H1 (cell line): ENCODE data around the gene ADPRHL1. TPM values are rescaled to one million over a fixed set of nuclear protein-coding genes. Genes with fewer than 3 reads are reported as not detected.
A peak's percentile ranks its signal among the peaks of the same experiment; 100 is the strongest.

ENCODE experiments used
- CTCF ChIA-PET: fragments of 300-600 bp; sonication (Branson Sonifier 250); formaldehyde crosslinking; loops from one replicate; lab custom pipeline; 2021; ENCODE audit not compliant: partially characterized antibody; lab: Charles Lee
- POLR2A ChIA-PET: fragments of 300-600 bp; sonication (Branson Sonifier 250); formaldehyde crosslinking; loops from one replicate; lab custom pipeline; 2021; ENCODE audit warnings: inconsistent platforms; ENCODE audit not compliant: partially characterized antibody; lab: Charles Lee
- DNase-seq, 2 experiments: peaks; one replicate each; pipeline versions ENCODE4 v3.0.0 to v3.0.0-alpha.2; 2010 to 2022; ENCODE audit warnings: low spot score in 2 of 2, low read depth in 1 of 2, mixed read lengths in 1 of 2
- FAIRE-seq: peaks from 2 replicates; lab custom pipeline; 2011; peaks lifted over from hg19 to GRCh38; lab: Jason Lieb, UNC
- H2AFZ ChIP-seq: 2 replicates; pipeline ENCODE4 v1.8.1; 2012; ENCODE audit warnings: low read length, inconsistent platforms
- H2AK5ac ChIP-seq: 2 replicates; pipeline ENCODE4 v1.6.1; 2013; ENCODE audit warnings: low read depth, low read length
- H2BK120ac ChIP-seq: replicated peaks from 2 replicates; pipeline ENCODE3; 2013; ENCODE audit warnings: low read depth, low read length, inconsistent platforms
- H2BK12ac ChIP-seq: 2 replicates; pipeline ENCODE4 v1.6.1; 2013; ENCODE audit warnings: low read depth, low read length
- H2BK15ac ChIP-seq: 2 replicates; pipeline ENCODE4 v1.6.1; 2013; ENCODE audit warnings: low read length
- H2BK20ac ChIP-seq: 2 replicates; pipeline ENCODE4 v1.6.1; 2013; ENCODE audit warnings: low read length
- H2BK5ac ChIP-seq: 2 replicates; pipeline ENCODE4 v1.6.1; 2013; ENCODE audit warnings: low read depth, low read length
- H3K14ac ChIP-seq: 2 replicates; pipeline ENCODE4 v1.6.1; 2013; ENCODE audit warnings: inconsistent platforms; ENCODE audit not compliant: insufficient read length
- H3K18ac ChIP-seq: 2 replicates; pipeline ENCODE4 v1.6.1; 2013; ENCODE audit warnings: low read length; ENCODE audit errors: extremely low read depth
- H3K23ac ChIP-seq: 2 replicates; pipeline ENCODE4 v1.6.1; 2013; ENCODE audit warnings: inconsistent platforms; ENCODE audit not compliant: insufficient read length
- H3K23me2 ChIP-seq: 2 replicates; pipeline ENCODE4 v1.6.1; 2013; ENCODE audit warnings: low read depth, low read length
- H3K27ac ChIP-seq: 2 replicates; pipeline ENCODE4 v1.6.1; 2011; ENCODE audit warnings: low read depth, low read length, inconsistent platforms
- H3K27me3 ChIP-seq, 4 experiments: replicated peaks in 1 of 4; 1 replicate in 1 of 4; 2 replicates in 3 of 4; pipeline versions ENCODE4 v1.6.1 to v1.8.1; 2011 to 2013; ENCODE audit warnings: low read length in 3 of 4, mild to moderate bottlenecking in 3 of 4, inconsistent platforms in 2 of 4, mixed read lengths in 2 of 4, moderate library complexity in 1 of 4; ENCODE audit not compliant: control insufficient read depth in 3 of 4, insufficient read depth in 3 of 4; ENCODE audit errors: extremely low read depth in 1 of 4
- H3K36me3 ChIP-seq, 4 experiments: 2 replicates each; pipeline versions ENCODE4 v1.6.1 to v1.8.1; 2011 to 2013; ENCODE audit warnings: mild to moderate bottlenecking in 4 of 4, low read length in 3 of 4, moderate library complexity in 2 of 4, control low read depth in 1 of 4, inconsistent platforms in 1 of 4; ENCODE audit not compliant: insufficient read depth in 4 of 4, control insufficient read depth in 2 of 4
- H3K4ac ChIP-seq: replicated peaks from 2 replicates; pipeline ENCODE3; 2013; ENCODE audit warnings: low read length, low read depth, mixed read lengths, inconsistent platforms; ENCODE audit not compliant: insufficient read length
- H3K4me1 ChIP-seq, 4 experiments: replicated peaks in 1 of 4; 1 replicate in 1 of 4; 2 replicates in 3 of 4; pipeline versions ENCODE4 v1.6.1 to v1.8.1; 2011 to 2013; ENCODE audit warnings: low read length in 3 of 4, inconsistent platforms in 2 of 4, mixed read lengths in 1 of 4; ENCODE audit not compliant: insufficient read depth in 4 of 4, control insufficient read depth in 3 of 4
- H3K4me2 ChIP-seq, 2 experiments: 2 replicates each; pipeline versions ENCODE4 v1.6.1 to v1.8.1; 2011 to 2013; ENCODE audit warnings: low read depth in 2 of 2, low read length in 2 of 2, control low read depth in 1 of 2, inconsistent platforms in 1 of 2, mild to moderate bottlenecking in 1 of 2; ENCODE audit not compliant: insufficient read depth in 1 of 2
- H3K4me3 ChIP-seq, 4 experiments: fragments of 200-600, 300-600 bp in 1 of 4; sonication (generic), shearing (Covaris generic), sonication (Bioruptor Twin) in 1 of 4; 2 replicates each; pipeline versions ENCODE4 v1.5.1 to v1.8.1; 2011 to 2016; ENCODE audit warnings: low read length in 4 of 4, low read depth in 3 of 4, control low read depth in 2 of 4, inconsistent platforms in 2 of 4, mild to moderate bottlenecking in 2 of 4, mixed read lengths in 1 of 4, moderate library complexity in 1 of 4; ENCODE audit not compliant: insufficient read depth in 2 of 4; ENCODE audit errors: extremely low read depth in 1 of 4
- H3K56ac ChIP-seq: replicated peaks from 2 replicates; pipeline ENCODE3; 2013; ENCODE audit warnings: low read depth, mild to moderate bottlenecking, mixed read lengths, low read length, inconsistent platforms; ENCODE audit not compliant: insufficient read length
- H3K79me1 ChIP-seq: 2 replicates; pipeline ENCODE4 v1.6.1; 2013; ENCODE audit warnings: low read depth, low read length, control low read depth
- H3K79me2 ChIP-seq, 2 experiments: 2 replicates each; pipeline versions ENCODE4 v1.6.1 to v1.8.1; 2012 to 2013; ENCODE audit warnings: low read length in 2 of 2, mild to moderate bottlenecking in 2 of 2, inconsistent platforms in 1 of 2; ENCODE audit not compliant: insufficient read depth in 2 of 2, control insufficient read depth in 1 of 2
- H3K9ac ChIP-seq, 4 experiments: replicated peaks in 1 of 4; 1 replicate in 1 of 4; 2 replicates in 3 of 4; pipeline versions ENCODE4 v1.6.1 to v1.8.1; 2011 to 2013; ENCODE audit warnings: low read depth in 3 of 4, low read length in 3 of 4, control low read depth in 2 of 4, mild to moderate bottlenecking in 2 of 4, moderate library complexity in 2 of 4, inconsistent platforms in 1 of 4; ENCODE audit errors: extremely low read depth in 1 of 4
- H3K9me3 ChIP-seq, 2 experiments: 2 replicates each; pipeline versions ENCODE4 v1.6.1 to v1.8.1; 2012 to 2013; ENCODE audit warnings: mild to moderate bottlenecking in 2 of 2, moderate library complexity in 2 of 2, control low read depth in 1 of 2, inconsistent platforms in 1 of 2, low read depth in 1 of 2, low read length in 1 of 2, mixed read lengths in 1 of 2; ENCODE audit not compliant: insufficient read depth in 2 of 2
- H4K20me1 ChIP-seq, 2 experiments: replicated peaks in 1 of 2; 2 replicates each; pipeline versions ENCODE3 to v1.8.1; 2011 to 2013; ENCODE audit warnings: inconsistent platforms in 2 of 2, low read length in 2 of 2, mild to moderate bottlenecking in 1 of 2; ENCODE audit not compliant: insufficient read depth in 2 of 2, control insufficient read depth in 1 of 2
- H4K5ac ChIP-seq: 2 replicates; pipeline ENCODE4 v1.6.1; 2013; ENCODE audit warnings: low read length, low read depth, mixed read lengths, inconsistent platforms; ENCODE audit not compliant: insufficient read length
- H4K8ac ChIP-seq: 2 replicates; pipeline ENCODE4 v1.8.0; 2013; ENCODE audit warnings: mild to moderate bottlenecking, moderate library complexity, low read length, inconsistent platforms; ENCODE audit not compliant: insufficient read depth; ENCODE audit errors: extremely low read depth
- H4K91ac ChIP-seq: replicated peaks from 2 replicates; pipeline ENCODE3; 2013; ENCODE audit warnings: low read length, mixed read lengths, inconsistent platforms; ENCODE audit not compliant: insufficient read length
- CEBPB ChIP-seq: IDR thresholded peaks from 2 replicates; pipeline ENCODE4 v1.6.1; 2012; ENCODE audit warnings: low read depth, low read length
- CTBP2 ChIP-seq: IDR thresholded peaks from 2 replicates; pipeline ENCODE4 v1.7.0; 2011; ENCODE audit warnings: borderline replicate concordance, mild to moderate bottlenecking, moderate library complexity, mixed read lengths, low read length; ENCODE audit not compliant: insufficient read depth, insufficient read length
- EZH2 ChIP-seq: fragments of 200-600 bp; sonication (generic); IDR thresholded peaks from 2 replicates; pipeline ENCODE4 v1.7.1; 2012; ENCODE audit warnings: low read depth, mild to moderate bottlenecking, moderate library complexity, low read length, inconsistent platforms; ENCODE audit not compliant: severe bottlenecking
- GABPA ChIP-seq: IDR thresholded peaks from 2 replicates; pipeline ENCODE4 v1.6.1; 2011; ENCODE audit warnings: mild to moderate bottlenecking, low read length, moderate library complexity, borderline replicate concordance; ENCODE audit not compliant: insufficient read depth
- JUND ChIP-seq: IDR thresholded peaks from 2 replicates; pipeline ENCODE4 v1.6.1; 2011; ENCODE audit warnings: mild to moderate bottlenecking, improper control_type of control experiment, low read length
- MAX ChIP-seq: IDR thresholded peaks from 2 replicates; pipeline ENCODE4 v1.6.1; 2012; ENCODE audit warnings: inconsistent platforms
- RXRA ChIP-seq: IDR thresholded peaks from 2 replicates; pipeline ENCODE4 v1.6.1; 2011; ENCODE audit warnings: low read depth, mild to moderate bottlenecking, low read length, moderate library complexity; ENCODE audit not compliant: insufficient read depth
- SP4 ChIP-seq: IDR thresholded peaks from 2 replicates; pipeline ENCODE4 v1.6.1; 2012; ENCODE audit warnings: low read length, inconsistent platforms
- WGBS, 2 experiments: shearing (Covaris generic) in 1 of 2; methylation state at CpG; one replicate each; pipeline versions ENCODE4 v1.1.6 to v1.1.7; 2013 to 2015; ENCODE audit warnings: low lambda C conversion rate in 2 of 2, mixed read lengths in 2 of 2, inconsistent platforms in 1 of 2, low coverage in 1 of 2, missing lambda C conversion rate in 1 of 2; ENCODE audit not compliant: insufficient replicate concordance in 2 of 2, insufficient coverage in 1 of 2, insufficient read length in 1 of 2; ENCODE audit errors: extremely low coverage in 1 of 2, missing lambda C conversion rate in 1 of 2; 5-methylcytosine and 5-hydroxymethylcytosine counted together
- polyA plus RNA-seq, 7 experiments: library from polyadenylated mRNA; depleted of rRNA in 3 of 7; stranded (reverse) in 5 of 7; unstranded in 2 of 7; fragments of >200 nt in 5 of 7; fragments of 200-250 nt in 2 of 7; gene quantifications; 1 replicate in 5 of 7; 2 replicates in 1 of 7; 4 replicates in 1 of 7; pipeline versions ENCODE4 v1.2.1 to v1.2.3, GENCODE V29; 2011 to 2013; ENCODE audit warnings: missing spikeins in 2 of 7, mixed read lengths in 2 of 7
- total RNA-seq: library from RNA; stranded (reverse); fragmentation: NEBNext Ultra II Directional; extraction: Animal tissue kit (Norgen Biotek cat#: 25700); gene quantifications from 2 replicates; pipeline ENCODE4 v1.2.1, GENCODE V29; 2021

Gene ADPRHL1
- total and polyA plus RNA-seq, 2 of the 8 experiments (the other 6 are each of a cell fraction or from before 2014, with no cell fraction given) = 0.74 to 1.7 TPM

- H3K27me3 ChIP-seq = no peaks in the 10 kb centered on the region
- H2AFZ ChIP-seq = no peak overlapping the region
- no peak overlapping the region for H4K91ac ChIP-seq
- ChIA-PET CTCF (no interaction called here), POLR2A (interaction anchor here (0.6 kb wide), 1 partner anchor 88 kb away, joined by 3 read pairs; no protein-coding TSS in a partner anchor)
- TF ChIP-seq CEBPB = no peak
- no peak for TF ChIP-seq MAX
- no peak for TF ChIP-seq SP4
- no peak for TF ChIP-seq CTBP2
- no peak for TF ChIP-seq RXRA
- no peak for TF ChIP-seq JUND
- no peak for TF ChIP-seq EZH2
- no peak for TF ChIP-seq GABPA
- no peak overlapping the region for H2BK15ac ChIP-seq
- 94% methylated on average over 13 of the region's 13 CpGs; no CpG with 5 or more reads in 1 of the 2 experiments for WGBS, 2 experiments
- peaks cover 27 to 90% of the 10 kb centered on the region in 2 experiments for H3K79me2 ChIP-seq
- H3K4me3 ChIP-seq = no peak overlapping the region
- no peak overlapping the region for H3K14ac ChIP-seq
- H3K56ac ChIP-seq = no peak overlapping the region
- H3K4me1 ChIP-seq = peaks cover 3 to 6% (median 5%) of the 10 kb centered on the region in 4 experiments; a peak in 6 of 7 replicates
- peaks cover 19 to 27% of the 10 kb centered on the region in 2 experiments for H4K20me1 ChIP-seq
- no peaks in the 10 kb centered on the region for H3K9me3 ChIP-seq
- no peak overlapping the region for H2AK5ac ChIP-seq
- no peak overlapping the region for H3K23ac ChIP-seq
- H3K79me1 ChIP-seq = peaks cover 22% of the 10 kb centered on the region
- H4K8ac ChIP-seq = peak overlapping the region; percentile 76; the same call in 1 of the 2 replicates
- no peak overlapping the region for H2BK20ac ChIP-seq
- DNase-seq (no peak), FAIRE-seq (no peak)
- H3K36me3 ChIP-seq = peaks cover 0 to 3% (median under 1%) of the 10 kb centered on the region in 4 experiments; a peak in 3 of 8 replicates
- no peak overlapping the region for H3K4ac ChIP-seq
- H3K9ac ChIP-seq = no peak overlapping the region
- H3K4me2 ChIP-seq = no peak overlapping the region
- H3K23me2 ChIP-seq = peaks cover 9% of the 10 kb centered on the region
- no peak overlapping the region for H3K18ac ChIP-seq
- H3K27ac ChIP-seq = no peak overlapping the region
- H4K5ac ChIP-seq = no peak overlapping the region
- H2BK5ac ChIP-seq = no peak overlapping the region
- no peak overlapping the region for H2BK12ac ChIP-seq
- no peak overlapping the region for H2BK120ac ChIP-seq
Measured at GRCh38 chr13:113485545-113485944, 32.3 kb upstream of the ADPRHL1 start.
